MM.1S (cell line): ENCODE results near the gene BCOR.
A peak's percentile ranks its signal among the peaks of the same experiment; 100 is the strongest.

Experiments used
- DNase-seq: peaks from one replicate; pipeline ENCODE4 v3.0.0-alpha.2; 2015
- H2AFZ ChIP-seq: fragments of 300-600 bp; sonication (generic); 2 replicates; pipeline ENCODE4 v1.6.0; 2016; ENCODE audit warnings: antibody characterized with exemption, low read length
- H3F3A ChIP-seq: fragments of 300-600 bp; sonication (generic); 2 replicates; pipeline ENCODE4 v1.6.1; 2016; ENCODE audit warnings: mild to moderate bottlenecking, antibody characterized with exemption, low read length, moderate library complexity, mixed read lengths; ENCODE audit not compliant: insufficient read depth
- H3K27ac ChIP-seq: fragments of 300-600 bp; sonication (generic); 2 replicates; pipeline ENCODE4 v1.5.1; 2016; ENCODE audit warnings: mild to moderate bottlenecking, low read length
- H3K27me3 ChIP-seq: fragments of 300-600 bp; sonication (generic); replicated peaks from 2 replicates; pipeline ENCODE4 v1.6.0; 2016; ENCODE audit warnings: low read length; ENCODE audit not compliant: insufficient read depth
- H3K36me3 ChIP-seq: fragments of 300-600 bp; sonication (generic); replicated peaks from 2 replicates; pipeline ENCODE4 v1.6.1; 2016; ENCODE audit warnings: mild to moderate bottlenecking, low read length, mixed read lengths; ENCODE audit not compliant: insufficient read depth
- H3K4me1 ChIP-seq: fragments of 300-600 bp; sonication (generic); 2 replicates; pipeline ENCODE4 v1.6.1; 2016; ENCODE audit warnings: low read length, mixed read lengths
- H3K4me2 ChIP-seq: fragments of 300-600 bp; sonication (generic); 2 replicates; pipeline ENCODE4 v1.6.0; 2016; ENCODE audit warnings: low read depth, low read length
- H3K4me3 ChIP-seq: fragments of 300-600 bp; sonication (generic); 2 replicates; pipeline ENCODE4 v1.5.1; 2016; ENCODE audit warnings: low read length, mixed read lengths
- H3K79me2 ChIP-seq: fragments of 300-600 bp; sonication (generic); 2 replicates; pipeline ENCODE4 v1.6.1; 2016; ENCODE audit warnings: mixed run types, low read length, mixed read lengths
- H3K9ac ChIP-seq: fragments of 300-600 bp; sonication (generic); 2 replicates; pipeline ENCODE4 v1.6.1; 2016; ENCODE audit warnings: low read length, mixed read lengths
- H3K9me2 ChIP-seq: fragments of 300-600 bp; sonication (generic); replicated peaks from 2 replicates; pipeline ENCODE4 v1.6.1; 2016; ENCODE audit warnings: mild to moderate bottlenecking, low read length, mixed read lengths; ENCODE audit not compliant: insufficient read depth
- H3K9me3 ChIP-seq: fragments of 300-600 bp; sonication (generic); replicated peaks from 2 replicates; pipeline ENCODE4 v1.6.1; 2016; ENCODE audit warnings: mild to moderate bottlenecking, low read length, mixed read lengths; ENCODE audit not compliant: insufficient read depth
- H4K20me1 ChIP-seq: fragments of 300-600 bp; sonication (generic); 2 replicates; pipeline ENCODE4 v1.6.1; 2016; ENCODE audit warnings: mild to moderate bottlenecking, low read length, moderate library complexity, mixed read lengths; ENCODE audit not compliant: insufficient read depth
- CTCF ChIP-seq: fragments of 300-600 bp; sonication (generic); IDR thresholded peaks from 2 replicates; pipeline ENCODE4 v1.5.1; 2016; ENCODE audit warnings: antibody characterized with exemption, low read length, mixed read lengths
- EZH2 ChIP-seq: fragments of 300-600 bp; sonication (generic); optimal IDR thresholded peaks from 2 replicates; pipeline ENCODE3; 2017; ENCODE audit warnings: low read depth, mild to moderate bottlenecking, antibody characterized with exemption, low read length, mixed read lengths
- EZH2phosphoT487 ChIP-seq: fragments of 300-600 bp; sonication (generic); IDR thresholded peaks from 2 replicates; pipeline ENCODE4 v1.6.1; 2018; ENCODE audit warnings: antibody characterized with exemption, low read length

The BCOR gene

GRCh38 chrX:40105835-40106675 is 8.3 kb upstream of the BCOR start:
- peak; percentile 71 for DNase-seq
- Histone ChIP-seq H3K9me3 (no peaks in the 10 kb centered on the region), H3F3A (peaks cover 13% of the 10 kb centered on the region), H4K20me1 (no peaks in the 10 kb centered on the region), H3K79me2 (peaks cover 36% of the 10 kb centered on the region), H3K4me2 (peak overlapping the region; percentile 80), H2AFZ (no peak overlapping the region; the same call in 1 of the 2 replicates), H3K27ac (peak overlapping the region; percentile 82), H3K9ac (peak overlapping the region; percentile 87), H3K9me2 (no peaks in the 10 kb centered on the region), H3K27me3 (no peaks in the 10 kb centered on the region), H3K36me3 (no peaks in the 10 kb centered on the region), H3K4me1 (peaks cover 18% of the 10 kb centered on the region), H3K4me3 (peak overlapping the region; percentile 63)
- TF ChIP-seq EZH2phosphoT487 (no peak), CTCF (no peak), EZH2 (no peak)

GRCh38 chrX:40104985-40105834 is 7.5 kb upstream of the BCOR start:
- Histone ChIP-seq H3K9me3 (no peaks in the 10 kb centered on the region), H3K79me2 (peaks cover 36% of the 10 kb centered on the region), H4K20me1 (no peaks in the 10 kb centered on the region), H3K4me2 (peak overlapping the region; percentile 70), H3F3A (peaks cover 20% of the 10 kb centered on the region), H3K9me2 (no peaks in the 10 kb centered on the region), H3K4me1 (peaks cover 24% of the 10 kb centered on the region), H3K27ac (peak overlapping the region; percentile 82; the same call in 1 of the 2 replicates), H3K4me3 (peak overlapping the region; percentile 63), H3K27me3 (no peaks in the 10 kb centered on the region), H2AFZ (no peak overlapping the region), H3K9ac (peak overlapping the region; percentile 87), H3K36me3 (no peaks in the 10 kb centered on the region)
- no peak for TF ChIP-seq EZH2
- TF ChIP-seq EZH2phosphoT487, result no peak
- TF ChIP-seq CTCF, result no peak
- peak; percentile 50 for DNase-seq

GRCh38 chrX:40104630-40104984 is 6.8 kb upstream of the BCOR start:
- no peaks in the 10 kb centered on the region for H4K20me1 ChIP-seq
- H3K27ac ChIP-seq, result peak overlapping the region; percentile 27; the same call in 1 of the 2 replicates
- peaks cover 36% of the 10 kb centered on the region for H3K79me2 ChIP-seq
- H3K9ac ChIP-seq, result peak overlapping the region; percentile 46
- no peak overlapping the region for H2AFZ ChIP-seq
- no peak for TF ChIP-seq EZH2phosphoT487
- TF ChIP-seq EZH2, result no peak
- TF ChIP-seq CTCF, result no peak
- DNase-seq, result peak; percentile 38
- H3K27me3 ChIP-seq, result no peaks in the 10 kb centered on the region
- H3K4me1 ChIP-seq, result peaks cover 30% of the 10 kb centered on the region
- H3K4me3 ChIP-seq, result peak overlapping the region; percentile 31; the same call in 1 of the 2 replicates
- H3K9me2 ChIP-seq, result no peaks in the 10 kb centered on the region
- no peaks in the 10 kb centered on the region for H3K9me3 ChIP-seq
- H3F3A ChIP-seq, result peaks cover 26% of the 10 kb centered on the region
- peak overlapping the region; percentile 41; the same call in 1 of the 2 replicates for H3K4me2 ChIP-seq
- no peaks in the 10 kb centered on the region for H3K36me3 ChIP-seq
